ENCODE data around the gene LPAR5. TPM values are rescaled to one million over a fixed set of nuclear protein-coding genes. Genes with fewer than 3 reads are reported as not detected.
A peak's percentile ranks its signal among the peaks of the same experiment; 100 is the strongest.

The LPAR5 gene
- total and polyA plus RNA-seq, 4 donors, result 0.58 to 2.0 (median 1.1) TPM

DNA sequence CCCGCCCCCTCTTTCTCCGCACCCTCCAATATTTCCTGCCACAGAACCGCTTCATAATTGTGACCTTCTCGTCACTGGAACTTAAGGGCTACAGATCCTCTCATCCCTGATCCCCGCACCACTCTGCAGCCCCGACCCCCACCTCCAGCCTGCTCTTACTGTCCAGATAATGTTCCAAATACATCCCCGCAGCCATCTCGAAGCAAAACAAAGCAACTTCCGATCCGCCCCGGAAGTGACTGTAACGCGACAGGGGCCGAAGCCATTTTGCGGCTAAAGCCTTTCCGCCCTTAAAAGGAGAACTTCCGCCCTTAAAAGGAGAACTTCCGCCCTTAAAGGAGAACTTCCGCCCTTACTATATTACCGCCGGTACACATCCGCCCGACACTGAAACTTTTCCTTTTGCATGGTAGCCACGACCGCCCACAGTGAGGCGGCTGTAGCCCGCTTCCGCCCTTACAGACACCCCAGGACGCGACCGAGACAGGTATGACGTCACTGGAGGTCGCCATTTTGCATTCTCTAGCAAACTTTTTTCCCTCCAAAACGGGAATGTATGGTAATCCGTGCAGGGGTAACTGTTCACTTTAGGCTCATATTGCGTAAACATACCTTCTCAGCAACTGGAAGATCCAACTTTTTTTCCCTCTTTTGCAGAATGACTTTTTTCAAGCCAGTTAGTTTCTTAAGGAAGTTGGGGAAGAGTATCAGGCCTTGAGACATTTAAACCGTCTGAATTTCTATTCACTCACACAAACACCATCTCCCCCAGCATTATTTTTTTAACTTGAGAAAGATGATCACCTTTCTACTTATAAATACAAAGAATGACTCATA, 27.4 kb upstream of the LPAR5 start, which contains the start of gene ING4 (continued):
- TF ChIP-seq, protein P1, sequence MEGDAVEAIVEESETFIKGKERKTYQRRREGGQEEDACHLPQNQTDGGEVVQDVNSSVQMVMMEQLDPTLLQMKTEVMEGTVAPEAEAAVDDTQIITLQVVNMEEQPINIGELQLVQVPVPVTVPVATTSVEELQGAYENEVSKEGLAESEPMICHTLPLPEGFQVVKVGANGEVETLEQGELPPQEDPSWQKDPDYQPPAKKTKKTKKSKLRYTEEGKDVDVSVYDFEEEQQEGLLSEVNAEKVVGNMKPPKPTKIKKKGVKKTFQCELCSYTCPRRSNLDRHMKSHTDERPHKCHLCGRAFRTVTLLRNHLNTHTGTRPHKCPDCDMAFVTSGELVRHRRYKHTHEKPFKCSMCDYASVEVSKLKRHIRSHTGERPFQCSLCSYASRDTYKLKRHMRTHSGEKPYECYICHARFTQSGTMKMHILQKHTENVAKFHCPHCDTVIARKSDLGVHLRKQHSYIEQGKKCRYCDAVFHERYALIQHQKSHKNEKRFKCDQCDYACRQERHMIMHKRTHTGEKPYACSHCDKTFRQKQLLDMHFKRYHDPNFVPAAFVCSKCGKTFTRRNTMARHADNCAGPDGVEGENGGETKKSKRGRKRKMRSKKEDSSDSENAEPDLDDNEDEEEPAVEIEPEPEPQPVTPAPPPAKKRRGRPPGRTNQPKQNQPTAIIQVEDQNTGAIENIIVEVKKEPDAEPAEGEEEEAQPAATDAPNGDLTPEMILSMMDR (IDR thresholded peaks at IDR 0.05; ENCODE audit: low read depth, low read length, missing input control), result no peak
- no peak for TF ChIP-seq FOXA1 (IDR thresholded peaks at IDR 0.05)

DNA sequence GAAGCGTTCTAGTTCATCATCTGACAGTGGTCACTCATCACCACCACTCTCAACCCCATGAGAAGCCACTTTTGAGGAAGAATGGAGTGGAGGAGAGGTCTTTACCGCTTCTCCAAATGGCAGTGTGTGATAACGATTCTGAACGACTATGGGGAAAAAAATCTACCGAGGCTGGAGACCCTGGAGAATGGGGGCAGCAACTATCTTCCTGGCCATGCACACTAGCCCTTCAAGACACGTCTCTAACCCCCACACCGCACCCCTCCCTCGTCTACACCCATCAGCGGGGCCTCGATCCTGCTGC, 26.8 kb upstream of the LPAR5 start:
- Histone ChIP-seq H3K9ac (ENCODE audit: low read depth in 1 of 2, low read length in 2 of 2) (peak overlapping the region; percentile 41 to 83), H3K4me1 (ENCODE audit: control insufficient read depth in 4 of 4, insufficient read depth in 4 of 4, low read length in 3 of 4) (peaks cover 4 to 11% (median 11%) of the 10 kb centered on the region in 4 donors), H3K4me3 (ENCODE audit: low read depth in 1 of 3, low read length in 3 of 3) (peak overlapping the region; percentile 66 to 99 (median 94)), H3K9me3 (ENCODE audit: control insufficient read depth in 4 of 4, low read length in 3 of 4) (no peaks in the 10 kb centered on the region), H3K36me3 (ENCODE audit: control insufficient read depth in 4 of 4, insufficient read depth in 3 of 4, low read depth in 1 of 4, low read length in 3 of 4) (peaks cover 6 to 11% (median 8%) of the 10 kb centered on the region in 4 donors), H3K27ac (ENCODE audit: low read depth in 1 of 2, low read length in 2 of 2) (peak overlapping the region; percentile 53 to 57), H3K27me3 (ENCODE audit: control insufficient read depth in 4 of 4, insufficient read depth in 4 of 4, low read length in 3 of 4) (no peaks in the 10 kb centered on the region)
- TF ChIP-seq TAF1 (conservative IDR thresholded peaks at IDR 0.05), result no peak
- no peak for TF ChIP-seq SP1 (IDR thresholded peaks at IDR 0.05)
- no peak for TF ChIP-seq JUND (IDR thresholded peaks at IDR 0.05)
- no peak for TF ChIP-seq GABPA (IDR thresholded peaks at IDR 0.05 in 1 of 2, conservative IDR thresholded peaks at IDR 0.05 in 1 of 2)
- 2% methylated on average over 10 of the region's 10 CpGs for WGBS
- DNase-seq (ENCODE audit: low spot score), result no peak

DNA sequence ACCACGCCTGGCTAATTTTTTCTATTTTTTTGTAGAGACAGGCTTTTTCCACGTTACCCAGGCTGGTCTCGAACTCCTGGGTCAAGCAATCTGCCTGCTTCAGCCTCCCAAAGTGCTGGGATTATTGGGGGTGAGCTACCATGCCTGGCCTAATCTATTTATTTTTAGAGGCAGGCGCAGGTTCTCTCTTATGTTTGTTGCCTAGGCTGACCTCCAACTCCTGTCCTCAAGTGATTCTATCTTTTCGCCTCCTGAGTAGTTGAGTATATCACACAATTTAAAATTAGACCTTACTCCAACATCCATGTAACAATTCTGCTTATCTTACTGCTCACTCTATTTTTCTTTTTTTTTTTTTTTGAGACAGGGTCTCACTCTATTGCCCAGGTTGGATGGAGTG, 18.2 kb upstream of the LPAR5 start:
- Histone ChIP-seq H3K9ac (ENCODE audit: low read depth in 1 of 2, low read length in 2 of 2) (no peak overlapping the region), H3K27me3 (ENCODE audit: control insufficient read depth in 4 of 4, insufficient read depth in 4 of 4, low read length in 3 of 4) (no peaks in the 10 kb centered on the region), H3K9me3 (ENCODE audit: control insufficient read depth in 4 of 4, low read length in 3 of 4) (no peaks in the 10 kb centered on the region), H3K27ac (ENCODE audit: low read depth in 1 of 2, low read length in 2 of 2) (no peak overlapping the region), H3K36me3 (ENCODE audit: control insufficient read depth in 4 of 4, insufficient read depth in 3 of 4, low read depth in 1 of 4, low read length in 3 of 4) (peaks cover 5 to 45% (median 35%) of the 10 kb centered on the region in 4 donors), H3K4me1 (ENCODE audit: control insufficient read depth in 4 of 4, insufficient read depth in 4 of 4, low read length in 3 of 4) (peaks cover 0 to 11% (median 4%) of the 10 kb centered on the region in 4 donors), H3K4me3 (ENCODE audit: low read depth in 1 of 3, low read length in 3 of 3) (no peak overlapping the region)
- no peak for DNase-seq (ENCODE audit: low spot score)
- TF ChIP-seq, protein P2, sequence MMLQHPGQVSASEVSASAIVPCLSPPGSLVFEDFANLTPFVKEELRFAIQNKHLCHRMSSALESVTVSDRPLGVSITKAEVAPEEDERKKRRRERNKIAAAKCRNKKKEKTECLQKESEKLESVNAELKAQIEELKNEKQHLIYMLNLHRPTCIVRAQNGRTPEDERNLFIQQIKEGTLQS (IDR thresholded peaks at IDR 0.05), result no peak
- TF ChIP-seq, protein P1 (IDR thresholded peaks at IDR 0.05; ENCODE audit: low read depth, low read length, missing input control), result no peak
- TF ChIP-seq NR2F2 (IDR thresholded peaks at IDR 0.05) (no peak), TAF1 (conservative IDR thresholded peaks at IDR 0.05) (no peak)
- 96% methylated on average over 5 of the region's 5 CpGs for WGBS

DNA sequence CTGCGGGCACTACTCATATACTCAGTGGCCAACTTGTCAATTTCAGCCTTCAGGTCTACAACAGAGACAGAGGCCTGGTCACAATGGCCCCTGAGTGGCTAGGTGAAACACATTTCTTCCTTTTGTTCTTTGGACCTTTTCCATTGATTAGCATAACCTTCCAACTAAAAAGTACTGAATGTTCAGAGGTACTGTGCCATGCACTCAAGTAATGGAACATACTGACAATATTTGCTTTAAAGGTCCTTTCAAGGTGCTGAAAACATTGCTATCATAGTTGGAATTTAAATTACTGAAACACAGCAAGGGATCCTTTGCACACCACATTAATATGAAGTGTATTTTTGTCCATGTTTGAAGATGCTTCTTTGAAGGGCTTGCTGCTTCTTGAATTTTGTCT, 17.6 kb upstream of the LPAR5 start:
- H3K9ac ChIP-seq (ENCODE audit: low read depth in 1 of 2, low read length in 2 of 2), result no peak overlapping the region
- WGBS, result 98% methylated on average over 1 of the region's 1 CpG
- H3K36me3 ChIP-seq (ENCODE audit: control insufficient read depth in 4 of 4, insufficient read depth in 3 of 4, low read depth in 1 of 4, low read length in 3 of 4), result peaks cover 4 to 44% (median 35%) of the 10 kb centered on the region in 4 donors
- H3K4me3 ChIP-seq (ENCODE audit: low read depth in 1 of 3, low read length in 3 of 3), result no peak overlapping the region
- no peaks in the 10 kb centered on the region for H3K9me3 ChIP-seq (ENCODE audit: control insufficient read depth in 4 of 4, low read length in 3 of 4)
- no peak overlapping the region for H3K27ac ChIP-seq (ENCODE audit: low read depth in 1 of 2, low read length in 2 of 2)
- H3K4me1 ChIP-seq (ENCODE audit: control insufficient read depth in 4 of 4, insufficient read depth in 4 of 4, low read length in 3 of 4), result peaks cover 0 to 11% (median 4%) of the 10 kb centered on the region in 4 donors
- H3K27me3 ChIP-seq (ENCODE audit: control insufficient read depth in 4 of 4, insufficient read depth in 4 of 4, low read length in 3 of 4), result no peaks in the 10 kb centered on the region
- no peak for DNase-seq (ENCODE audit: low spot score)
- TF ChIP-seq EGR1 (IDR thresholded peaks at IDR 0.05; ENCODE audit: low read depth in 2 of 2) (no peak), FOXA1 (IDR thresholded peaks at IDR 0.05) (no peak), TAF1 (conservative IDR thresholded peaks at IDR 0.05) (no peak), HNF4A (conservative IDR thresholded peaks at IDR 0.05) (no peak), SP1 (IDR thresholded peaks at IDR 0.05) (no peak), REST (IDR thresholded peaks at IDR 0.05) (no peak), RAD21 (IDR thresholded peaks at IDR 0.05) (no peak), NR2F2 (IDR thresholded peaks at IDR 0.05) (no peak), JUND (IDR thresholded peaks at IDR 0.05) (no peak), FOXA2 (IDR thresholded peaks at IDR 0.05) (no peak)
- TF ChIP-seq, protein P1 (IDR thresholded peaks at IDR 0.05; ENCODE audit: low read depth, low read length, missing input control), result no peak

Data from liver (tissue), 9 donors.